NOMO-1 treated with dmso at 0.1 percent for 144 hours (cell line): ENCODE measurements around the gene ZDHHC5.

Experiments
- DNase-seq: peaks from one replicate; lab custom pipeline; 2025; ENCODE audit not compliant: unreplicated experiment; lab: John Stamatoyannopoulos, UW

The ZDHHC5 gene

GRCh38 chr11:57727185-57727584 is 59.3 kb downstream of the ZDHHC5 start:
- no peak for DNase-seq

- DNase-seq, result no peak
Observed at GRCh38 chr11:57728829-57729228, 60.9 kb downstream of the ZDHHC5 start.

GRCh38 chr11:57729479-57729878 is 61.6 kb downstream of the ZDHHC5 start:
- DNase-seq, result no peak

GRCh38 chr11:57732661-57733060 is 64.7 kb downstream of the ZDHHC5 start:
- no peak for DNase-seq

GRCh38 chr11:57735619-57736298 is 67.8 kb downstream of the ZDHHC5 start:
- DNase-seq, result no peak

GRCh38 chr11:57741132-57742086 is 73.5 kb downstream of the ZDHHC5 start, which contains the start of gene SELENOH:
SELENOH (plus strand) TSS chr11:57741491; CDS start chr11:57741596, 105 bp downstream.
- peak; percentile 99 for DNase-seq

- DNase-seq, result no peak
Observed at GRCh38 chr11:57742087-57742452, 74.2 kb downstream of the ZDHHC5 start.

- DNase-seq, result no peak
Observed at GRCh38 chr11:57744357-57744756, 76.4 kb downstream of the ZDHHC5 start.

GRCh38 chr11:57745206-57745605 is 77.3 kb downstream of the ZDHHC5 start:
- DNase-seq, result no peak

GRCh38 chr11:57746920-57747319 is 79.0 kb downstream of the ZDHHC5 start:
- DNase-seq, result no peak
